Measurements from ENCODE around the gene SMOC1. TPM values are rescaled to one million over a fixed set of nuclear protein-coding genes. Genes with fewer than 3 reads are reported as not detected.

SMOC1 gene
- total RNA-seq, 1 experiment from 2014 or later, result 0.68 TPM

DNA sequence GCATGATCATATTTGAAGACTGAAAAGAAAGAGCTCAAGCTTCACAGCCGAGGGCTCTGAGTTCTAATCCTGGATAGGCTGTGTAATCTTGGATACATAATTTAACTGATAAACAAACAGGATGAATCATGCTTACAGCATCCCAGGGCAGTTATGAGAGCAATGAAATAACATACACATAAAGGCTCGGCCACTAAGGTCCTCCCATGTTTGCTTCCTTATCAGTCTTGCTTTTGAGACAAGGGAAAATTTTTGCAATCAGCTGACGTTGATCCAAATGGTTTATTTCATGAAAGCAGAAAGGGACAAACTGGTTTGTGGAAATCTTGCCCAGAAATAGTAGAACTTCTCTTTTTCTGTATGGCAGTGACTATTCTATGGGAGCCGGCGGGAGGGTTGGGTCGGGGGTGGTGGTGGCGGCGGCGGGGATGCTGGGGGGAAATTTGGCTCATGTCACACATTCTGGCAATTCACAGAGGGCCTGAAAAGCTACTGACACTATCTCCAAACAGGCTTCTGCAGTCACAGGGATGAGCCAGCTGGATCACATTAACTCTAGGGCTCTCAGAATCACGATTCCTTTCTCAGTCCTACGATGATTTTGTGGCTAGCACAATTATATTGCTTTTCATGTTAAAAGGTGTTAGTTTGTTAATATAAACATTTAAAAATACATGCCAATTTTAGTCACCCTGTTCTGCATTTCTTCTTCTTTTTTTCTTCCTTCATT lies 185.1 kb downstream of the SMOC1 start:
- WGBS (ENCODE audit: extremely low coverage, insufficient read length, low lambda C conversion rate), result no CpG with 5 or more reads among the region's 11 CpGs
- no peak overlapping the region for H3K14ac ChIP-seq (ENCODE audit: insufficient read depth, low read length)

More for the DNA sequence above, 185.1 kb downstream of the SMOC1 start:
- Mint-ChIP-seq H3K36me3 (ENCODE audit: insufficient read depth in 1 of 3, low read depth in 3 of 3) (no peaks in the 10 kb centered on the region), H3K9me3 (no peaks in the 10 kb centered on the region), H3K27ac (no peak overlapping the region), H3K27me3 (ENCODE audit: low read depth) (peaks cover 3% of the 10 kb centered on the region), H3K4me1 (peaks cover 0 to 5% of the 10 kb centered on the region in 2 experiments; a peak in 2 of 4 replicates), H3K4me3 (no peak overlapping the region)
- H2BK20ac ChIP-seq (ENCODE audit: low read depth, low read length, poor library complexity, severe bottlenecking), result no peak overlapping the region
- H2BK120ac ChIP-seq (ENCODE audit: low read depth, low read length, poor library complexity, severe bottlenecking), result no peak overlapping the region
- H2BK15ac ChIP-seq (ENCODE audit: low read depth, low read length), result no peak overlapping the region
- no peak overlapping the region for H3K56ac ChIP-seq (ENCODE audit: insufficient read length, low read depth, low read length)
- H3K18ac ChIP-seq (ENCODE audit: insufficient read length, low read depth, low read length), result no peak overlapping the region
- H4K5ac ChIP-seq (ENCODE audit: insufficient read length, low read depth, low read length), result no peak overlapping the region
- H2AFZ ChIP-seq (ENCODE audit: low read length), result no peak overlapping the region
- no peaks in the 10 kb centered on the region for H3K9me3 ChIP-seq (ENCODE audit: control insufficient read depth, low read depth, low read length)
- TF ChIP-seq, protein P1, sequence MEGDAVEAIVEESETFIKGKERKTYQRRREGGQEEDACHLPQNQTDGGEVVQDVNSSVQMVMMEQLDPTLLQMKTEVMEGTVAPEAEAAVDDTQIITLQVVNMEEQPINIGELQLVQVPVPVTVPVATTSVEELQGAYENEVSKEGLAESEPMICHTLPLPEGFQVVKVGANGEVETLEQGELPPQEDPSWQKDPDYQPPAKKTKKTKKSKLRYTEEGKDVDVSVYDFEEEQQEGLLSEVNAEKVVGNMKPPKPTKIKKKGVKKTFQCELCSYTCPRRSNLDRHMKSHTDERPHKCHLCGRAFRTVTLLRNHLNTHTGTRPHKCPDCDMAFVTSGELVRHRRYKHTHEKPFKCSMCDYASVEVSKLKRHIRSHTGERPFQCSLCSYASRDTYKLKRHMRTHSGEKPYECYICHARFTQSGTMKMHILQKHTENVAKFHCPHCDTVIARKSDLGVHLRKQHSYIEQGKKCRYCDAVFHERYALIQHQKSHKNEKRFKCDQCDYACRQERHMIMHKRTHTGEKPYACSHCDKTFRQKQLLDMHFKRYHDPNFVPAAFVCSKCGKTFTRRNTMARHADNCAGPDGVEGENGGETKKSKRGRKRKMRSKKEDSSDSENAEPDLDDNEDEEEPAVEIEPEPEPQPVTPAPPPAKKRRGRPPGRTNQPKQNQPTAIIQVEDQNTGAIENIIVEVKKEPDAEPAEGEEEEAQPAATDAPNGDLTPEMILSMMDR (conservative IDR thresholded peaks at IDR 0.05), result no peak
- H3K4ac ChIP-seq (ENCODE audit: low read depth, low read length), result no peak overlapping the region
- no peak overlapping the region for H3T11ph ChIP-seq (ENCODE audit: low read length)
- H4K91ac ChIP-seq (ENCODE audit: insufficient read length, low read depth, low read length), result no peak overlapping the region
- no peak overlapping the region for H2BK12ac ChIP-seq (ENCODE audit: insufficient read length, low read depth, low read length)
- no peak overlapping the region for H4K8ac ChIP-seq (replicated peaks; ENCODE audit: insufficient read length, low read depth, low read length)
- DNase-seq, result no peak
- H2AK5ac ChIP-seq (ENCODE audit: insufficient read length, low read length), result no peak overlapping the region
- H2BK5ac ChIP-seq (ENCODE audit: insufficient read length, low read length), result no peak overlapping the region
- no peak overlapping the region for H3K9ac ChIP-seq (ENCODE audit: extremely low read depth, insufficient read length, low read length)
- no peaks in the 10 kb centered on the region for H3K27me3 ChIP-seq (ENCODE audit: insufficient read depth, low read length)
- no peaks in the 10 kb centered on the region for H3K79me1 ChIP-seq (ENCODE audit: insufficient read depth, low read depth, low read length, poor library complexity, severe bottlenecking)
- H3K79me2 ChIP-seq (ENCODE audit: insufficient read depth, low read length), result no peaks in the 10 kb centered on the region
- H3K4me2 ChIP-seq (ENCODE audit: insufficient read depth, insufficient read length, low read length), result no peak overlapping the region
- no peak overlapping the region for H3K27ac ChIP-seq (ENCODE audit: insufficient read length, low read depth, low read length)
- no peaks in the 10 kb centered on the region for H4K20me1 ChIP-seq (ENCODE audit: control insufficient read depth, insufficient read depth, insufficient read length)
- no peaks in the 10 kb centered on the region for H3K23me2 ChIP-seq (ENCODE audit: insufficient read length, low read depth, low read length, poor library complexity, severe bottlenecking)
- H3K4me1 ChIP-seq (ENCODE audit: insufficient read depth, low read length), result no peaks in the 10 kb centered on the region; the same call in 1 of the 2 replicates
- H3K23ac ChIP-seq (ENCODE audit: insufficient read length, low read depth, low read length), result no peak overlapping the region

All from H9 (cell line).